Endothelial cell of umbilical vein (primary cell): Measurements from ENCODE around the gene ZDHHC23. TPM values are rescaled to one million over a fixed set of nuclear protein-coding genes. Genes with fewer than 3 reads are reported as not detected.
A peak's percentile ranks its signal among the peaks of the same experiment; 100 is the strongest.

Experiments used
- BruUV-seq: library from RNA; stranded (reverse); fragments of 400-500 nt; replicated peaks from 2 replicates; lab custom pipeline; 2021; lab: Mats Ljungman, UMichigan
- CTCF ChIA-PET: fragments of 300-600, 350-600 bp; sonication (Branson Sonifier 250); formaldehyde crosslinking; loops from one replicate; lab custom pipeline; 2021; ENCODE audit warnings: antibody characterized with exemption, inconsistent platforms; lab: Charles Lee
- POLR2A ChIA-PET: fragments of 300-600, 350-600 bp; sonication (Branson Sonifier 250); formaldehyde crosslinking; loops from one replicate; lab custom pipeline; 2021; ENCODE audit warnings: antibody characterized with exemption, inconsistent platforms; lab: Charles Lee
- DNase-seq: peaks from one replicate; pipeline ENCODE4 v3.0.0-alpha.2; 2011; ENCODE audit warnings: low read depth, low spot score
- FAIRE-seq: peaks from 2 replicates; lab custom pipeline; 2011; peaks lifted over from hg19 to GRCh38; lab: Jason Lieb, UNC
- H2AFZ ChIP-seq: 2 replicates; pipeline ENCODE4 v1.6.0; 2012; ENCODE audit warnings: low read depth, low read length, control low read depth, inconsistent platforms
- H3K27ac ChIP-seq: 2 replicates; pipeline ENCODE4 v1.5.1; 2011; ENCODE audit warnings: low read depth, mild to moderate bottlenecking, control low read depth, low read length, moderate library complexity; ENCODE audit not compliant: insufficient read depth
- H3K27me3 ChIP-seq, 2 experiments: 2 replicates each; pipeline versions ENCODE4 v1.6.0 to v1.6.1; 2011; ENCODE audit warnings: low read length in 2 of 2, mixed read lengths in 1 of 2; ENCODE audit not compliant: control insufficient read depth in 2 of 2, insufficient read depth in 2 of 2
- H3K36me3 ChIP-seq, 2 experiments: 2 replicates in 1 of 2; 3 replicates in 1 of 2; pipeline ENCODE4 v1.5.1; 2011; ENCODE audit warnings: low read length in 2 of 2, mild to moderate bottlenecking in 1 of 2, moderate library complexity in 1 of 2; ENCODE audit not compliant: control insufficient read depth in 2 of 2, insufficient read depth in 2 of 2; ENCODE audit errors: extremely low read depth in 1 of 2
- H3K4me1 ChIP-seq: 3 replicates; pipeline ENCODE4 v1.5.1; 2011; ENCODE audit warnings: mild to moderate bottlenecking, low read length; ENCODE audit not compliant: control insufficient read depth, insufficient read depth; ENCODE audit errors: extremely low read depth
- H3K4me2 ChIP-seq: 2 replicates; pipeline ENCODE4 v1.6.1; 2011; ENCODE audit warnings: low read length, control low read depth, mixed read lengths; ENCODE audit not compliant: insufficient read depth
- H3K4me3 ChIP-seq, 3 experiments: fragments of 200-600 bp in 1 of 3; sonication (generic), shearing (Covaris generic) in 1 of 3; replicated peaks in 1 of 3; 2 replicates each; pipeline ENCODE4 v1.5.1; 2011 to 2016; ENCODE audit warnings: control low read depth in 3 of 3, low read length in 3 of 3, mild to moderate bottlenecking in 2 of 3, inconsistent platforms in 1 of 3, low read depth in 1 of 3, moderate library complexity in 1 of 3; ENCODE audit not compliant: insufficient read depth in 1 of 3
- H3K79me2 ChIP-seq: 2 replicates; pipeline ENCODE4 v1.6.0; 2012; ENCODE audit warnings: low read length, inconsistent platforms; ENCODE audit not compliant: control insufficient read depth, insufficient read depth
- H3K9ac ChIP-seq: replicated peaks from 2 replicates; pipeline ENCODE3; 2011; ENCODE audit warnings: low read length, control low read depth; ENCODE audit not compliant: insufficient read depth; ENCODE audit errors: extremely low read depth
- H3K9me1 ChIP-seq: replicated peaks from 3 replicates; pipeline ENCODE4 v1.6.0; 2011; ENCODE audit warnings: mild to moderate bottlenecking, low read length; ENCODE audit not compliant: control insufficient read depth, insufficient read depth; ENCODE audit errors: extremely low read depth
- H3K9me3 ChIP-seq: replicated peaks from 2 replicates; pipeline ENCODE4 v1.5.1; 2012; ENCODE audit warnings: low read length, inconsistent platforms; ENCODE audit not compliant: control insufficient read depth, insufficient read depth
- H4K20me1 ChIP-seq: replicated peaks from 2 replicates; pipeline ENCODE3; 2011; ENCODE audit warnings: mild to moderate bottlenecking, low read length; ENCODE audit not compliant: control insufficient read depth, insufficient read depth; ENCODE audit errors: extremely low read depth
- EZH2 ChIP-seq: IDR thresholded peaks from 2 replicates; pipeline ENCODE4 v1.6.1; 2012; ENCODE audit warnings: borderline replicate concordance, low read depth, mild to moderate bottlenecking, moderate library complexity, low read length, inconsistent platforms; ENCODE audit not compliant: severe bottlenecking
- FOS ChIP-seq: IDR thresholded peaks from 2 replicates; pipeline ENCODE4 v1.6.1; 2011; ENCODE audit warnings: mild to moderate bottlenecking, low read length, moderate library complexity, borderline replicate concordance; ENCODE audit not compliant: insufficient read depth
- GATA2 ChIP-seq: IDR thresholded peaks from 2 replicates; pipeline ENCODE4 v1.7.0; 2011; ENCODE audit warnings: low read depth, mild to moderate bottlenecking, moderate library complexity, mixed read lengths, low read length; ENCODE audit not compliant: insufficient read length, insufficient read depth
- JUN ChIP-seq: IDR thresholded peaks from 2 replicates; pipeline ENCODE4 v1.6.1; 2011; ENCODE audit warnings: borderline replicate concordance, low read depth; ENCODE audit not compliant: insufficient read length, insufficient read depth
- MAX ChIP-seq: IDR thresholded peaks from 2 replicates; pipeline ENCODE4 v1.6.1; 2011; ENCODE audit not compliant: insufficient read depth, insufficient read length
- MYC ChIP-seq: IDR thresholded peaks from one replicate; pipeline ENCODE4 v1.6.1; 2011; ENCODE audit warnings: mild to moderate bottlenecking, low read depth, low read length
- POLR2A ChIP-seq: IDR thresholded peaks from 2 replicates; pipeline ENCODE4 v1.6.1; 2012; ENCODE audit warnings: low read depth, mild to moderate bottlenecking, control low read depth, low read length
- POLR2AphosphoS5 ChIP-seq: IDR thresholded peaks from 2 replicates; pipeline ENCODE4 v1.6.1; 2012; ENCODE audit warnings: low read depth, mild to moderate bottlenecking, control low read depth, low read length, moderate library complexity; ENCODE audit not compliant: insufficient read depth
- dilution Hi-C: fragments of 300-500 bp; cut with MboI; formaldehyde crosslinking; loops from one replicate; pipeline ENCODE4 v1.15.0; 2019; ENCODE audit warnings: low sequenced_read_pairs; ENCODE audit not compliant: extremely low pct_ligation_motif_present
- intact Hi-C: fragments of 100-400 bp; cut with micrococcal nuclease; formaldehyde crosslinking; loops from one replicate; pipeline ENCODE4 v1.10.0; 2022
- polyA plus RNA-seq, 4 experiments: library from polyadenylated mRNA; depleted of rRNA in 3 of 4; stranded (reverse) in 3 of 4; unstranded in 1 of 4; fragments of >200 nt; gene quantifications; 2 replicates each; pipeline versions ENCODE4 v1.2.1 to v1.2.3, GENCODE V29; 2011 to 2012; ENCODE audit warnings: missing spikeins in 1 of 4
- total RNA-seq: library from RNA; stranded (reverse); gene quantifications from 2 replicates; pipeline ENCODE4 v1.2.3, GENCODE V29; 2021
- TF ChIP-seq, protein P1 (sequence below), 2 donors: IDR thresholded peaks; 1 replicate in 1 of 2; 2 replicates in 1 of 2; pipeline ENCODE4 v1.5.1; 2011; ENCODE audit warnings: low read length in 2 of 2, mild to moderate bottlenecking in 2 of 2, moderate library complexity in 2 of 2, control low read depth in 1 of 2, inconsistent platforms in 1 of 2, low read depth in 1 of 2; ENCODE audit not compliant: insufficient read depth in 1 of 2; ENCODE audit errors: extremely low read depth in 1 of 2

ZDHHC23 gene
- total and polyA plus RNA-seq, 2 donors (not counting 3 experiments of a cell fraction or from before 2014, with no cell fraction given) = 0.99 to 3.2 TPM

DNA sequence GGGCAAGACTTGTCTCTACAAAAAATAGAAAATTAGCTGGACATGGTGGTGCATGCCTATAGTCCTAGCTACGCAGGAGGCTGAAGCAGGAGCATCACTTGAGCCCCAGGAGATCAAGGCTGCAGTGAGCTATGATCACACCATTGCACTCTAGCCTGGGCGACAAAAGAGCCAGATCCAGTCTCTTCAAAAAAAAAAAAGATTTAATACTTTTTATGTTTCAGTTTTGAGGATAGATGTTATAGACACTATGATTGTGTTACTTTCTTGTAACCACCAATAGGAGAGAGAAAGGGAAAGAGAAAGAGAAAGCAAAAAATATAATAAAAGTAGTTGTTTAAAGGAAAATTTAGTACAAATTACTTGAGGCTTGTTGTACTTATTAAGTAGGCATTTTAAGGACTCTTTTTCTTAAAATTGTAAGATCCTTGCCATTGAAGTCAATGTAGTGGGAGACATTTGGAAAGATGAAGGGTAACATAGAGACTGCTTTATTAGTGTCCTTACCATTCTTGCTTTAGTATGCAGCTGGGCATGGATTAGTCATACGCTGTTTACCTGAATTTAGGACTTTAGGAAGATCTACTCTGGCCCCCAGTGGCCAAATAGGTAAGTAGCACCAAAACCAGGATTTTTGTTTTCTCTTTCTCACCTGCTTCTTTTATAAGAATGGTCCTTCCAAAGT, 35.1 kb upstream of the ZDHHC23 start:
- intact Hi-C loops (loop anchor here (1.0 kb wide), 3 partner anchors 68 to 176 kb away; partner anchors contain the start of gene GRAMD1C), dilution Hi-C loops (no loop called here)
- Histone ChIP-seq H2AFZ (no peak overlapping the region), H3K27me3 (no peaks in the 10 kb centered on the region), H3K27ac (no peak overlapping the region), H3K36me3 (no peaks in the 10 kb centered on the region), H3K4me3 (no peak overlapping the region), H3K9ac (no peak overlapping the region), H3K79me2 (no peaks in the 10 kb centered on the region), H3K9me1 (no peaks in the 10 kb centered on the region), H3K9me3 (no peaks in the 10 kb centered on the region), H4K20me1 (no peaks in the 10 kb centered on the region), H3K4me1 (no peaks in the 10 kb centered on the region), H3K4me2 (no peak overlapping the region)
- FAIRE-seq = peak; percentile 82
- peak; percentile 66 for DNase-seq
- ChIA-PET CTCF (interaction anchor here (0.7 to 2.8 kb wide), 7 partner anchors 66 to 445 kb away, joined by 3 to 17 read pairs (median 6); no protein-coding TSS in a partner anchor), POLR2A (no interaction called here)
- peak; percentile 34 for TF ChIP-seq FOS
- no peak for TF ChIP-seq EZH2
- TF ChIP-seq POLR2A = no peak
- TF ChIP-seq, protein P1, sequence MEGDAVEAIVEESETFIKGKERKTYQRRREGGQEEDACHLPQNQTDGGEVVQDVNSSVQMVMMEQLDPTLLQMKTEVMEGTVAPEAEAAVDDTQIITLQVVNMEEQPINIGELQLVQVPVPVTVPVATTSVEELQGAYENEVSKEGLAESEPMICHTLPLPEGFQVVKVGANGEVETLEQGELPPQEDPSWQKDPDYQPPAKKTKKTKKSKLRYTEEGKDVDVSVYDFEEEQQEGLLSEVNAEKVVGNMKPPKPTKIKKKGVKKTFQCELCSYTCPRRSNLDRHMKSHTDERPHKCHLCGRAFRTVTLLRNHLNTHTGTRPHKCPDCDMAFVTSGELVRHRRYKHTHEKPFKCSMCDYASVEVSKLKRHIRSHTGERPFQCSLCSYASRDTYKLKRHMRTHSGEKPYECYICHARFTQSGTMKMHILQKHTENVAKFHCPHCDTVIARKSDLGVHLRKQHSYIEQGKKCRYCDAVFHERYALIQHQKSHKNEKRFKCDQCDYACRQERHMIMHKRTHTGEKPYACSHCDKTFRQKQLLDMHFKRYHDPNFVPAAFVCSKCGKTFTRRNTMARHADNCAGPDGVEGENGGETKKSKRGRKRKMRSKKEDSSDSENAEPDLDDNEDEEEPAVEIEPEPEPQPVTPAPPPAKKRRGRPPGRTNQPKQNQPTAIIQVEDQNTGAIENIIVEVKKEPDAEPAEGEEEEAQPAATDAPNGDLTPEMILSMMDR (IDR thresholded peaks at IDR 0.05; ENCODE audit: extremely low read depth in 1 of 2, insufficient read depth in 1 of 2, low read depth in 1 of 2, low read length in 2 of 2) = peak; percentile 39 to 43
- peak; percentile 21 for TF ChIP-seq JUN
- TF ChIP-seq MYC = no peak
- TF ChIP-seq GATA2 = no peak
- TF ChIP-seq POLR2AphosphoS5 = no peak
- TF ChIP-seq MAX = no peak
- BruUV-seq = no TSS peak
